ENCODE measurements around the gene ZNF80. TPM values are rescaled to one million over a fixed set of nuclear protein-coding genes. Genes with fewer than 3 reads are reported as not detected.

ZNF80 gene
- total RNA-seq, 4 donors from 2014 or later, result not detected

DNA sequence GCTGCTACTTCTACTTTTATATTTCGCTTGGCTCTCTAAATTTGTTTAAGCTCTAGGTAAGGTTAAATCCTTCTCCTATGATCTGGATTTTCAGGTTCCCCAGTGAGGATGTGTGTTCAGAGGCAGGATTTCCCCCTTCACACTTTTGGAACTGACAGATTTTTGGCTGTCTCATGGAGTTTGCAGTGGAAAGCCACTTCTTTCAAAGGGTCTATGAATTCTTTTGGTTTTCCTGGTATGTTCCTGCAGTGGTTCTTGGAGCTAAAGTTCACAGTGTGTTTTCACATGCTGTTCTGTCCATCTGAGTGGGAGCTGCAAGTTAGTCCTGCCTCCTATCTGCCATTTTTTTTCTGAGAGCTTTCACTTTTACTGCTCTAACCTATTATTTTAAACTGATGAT is 34.9 kb upstream of the ZNF80 start:
- Histone ChIP-seq H3K4me1 (no peaks in the 10 kb centered on the region), H3K27me3 (no peaks in the 10 kb centered on the region), H3K27ac (no peak overlapping the region), H3K4me3 (no peak overlapping the region), H3K9me3 (peaks cover 0 to 23% (median 0%) of the 10 kb centered on the region in 3 donors), H3K36me3 (no peaks in the 10 kb centered on the region)
- WGBS, 2 donors (ENCODE audit: low coverage in 1 of 2), result 83% methylated on average over 1 of the region's 1 CpG
- TF ChIP-seq POLR2A (IDR thresholded peaks at IDR 0.05), result no peak
- no peak for TF ChIP-seq POLR2AphosphoS5 (IDR thresholded peaks at IDR 0.05)
- TF ChIP-seq EP300 (IDR thresholded peaks at IDR 0.05), result no peak
- TF ChIP-seq, protein P1, sequence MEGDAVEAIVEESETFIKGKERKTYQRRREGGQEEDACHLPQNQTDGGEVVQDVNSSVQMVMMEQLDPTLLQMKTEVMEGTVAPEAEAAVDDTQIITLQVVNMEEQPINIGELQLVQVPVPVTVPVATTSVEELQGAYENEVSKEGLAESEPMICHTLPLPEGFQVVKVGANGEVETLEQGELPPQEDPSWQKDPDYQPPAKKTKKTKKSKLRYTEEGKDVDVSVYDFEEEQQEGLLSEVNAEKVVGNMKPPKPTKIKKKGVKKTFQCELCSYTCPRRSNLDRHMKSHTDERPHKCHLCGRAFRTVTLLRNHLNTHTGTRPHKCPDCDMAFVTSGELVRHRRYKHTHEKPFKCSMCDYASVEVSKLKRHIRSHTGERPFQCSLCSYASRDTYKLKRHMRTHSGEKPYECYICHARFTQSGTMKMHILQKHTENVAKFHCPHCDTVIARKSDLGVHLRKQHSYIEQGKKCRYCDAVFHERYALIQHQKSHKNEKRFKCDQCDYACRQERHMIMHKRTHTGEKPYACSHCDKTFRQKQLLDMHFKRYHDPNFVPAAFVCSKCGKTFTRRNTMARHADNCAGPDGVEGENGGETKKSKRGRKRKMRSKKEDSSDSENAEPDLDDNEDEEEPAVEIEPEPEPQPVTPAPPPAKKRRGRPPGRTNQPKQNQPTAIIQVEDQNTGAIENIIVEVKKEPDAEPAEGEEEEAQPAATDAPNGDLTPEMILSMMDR (IDR thresholded peaks at IDR 0.05), result no peak
- no peak for ATAC-seq

DNA sequence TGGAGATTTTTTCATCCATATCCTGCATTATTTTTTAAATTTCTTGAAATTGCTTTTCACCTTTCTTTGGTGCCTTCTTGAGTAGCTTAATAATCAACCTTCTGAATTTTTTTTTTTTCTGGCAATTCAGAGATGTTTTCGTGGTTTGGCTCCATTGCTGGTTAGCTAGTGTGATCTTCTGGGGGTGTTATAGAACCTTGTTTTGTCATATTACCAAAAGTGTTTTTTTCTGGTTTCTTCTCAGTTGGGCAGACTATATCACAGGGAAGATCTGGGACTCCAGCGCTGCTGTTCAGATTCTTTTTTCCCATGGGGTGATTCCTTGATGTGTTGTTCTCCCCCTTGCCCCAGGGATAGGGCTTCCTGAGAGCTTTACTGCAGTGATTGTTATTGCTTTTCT is 32.6 kb upstream of the ZNF80 start:
- no peaks in the 10 kb centered on the region for H3K27me3 ChIP-seq
- WGBS, 2 donors (ENCODE audit: low coverage in 1 of 2), result 83 to 100% methylated on average over 1 to 2 of the region's 2 CpGs
- ATAC-seq, result no peak

DNA sequence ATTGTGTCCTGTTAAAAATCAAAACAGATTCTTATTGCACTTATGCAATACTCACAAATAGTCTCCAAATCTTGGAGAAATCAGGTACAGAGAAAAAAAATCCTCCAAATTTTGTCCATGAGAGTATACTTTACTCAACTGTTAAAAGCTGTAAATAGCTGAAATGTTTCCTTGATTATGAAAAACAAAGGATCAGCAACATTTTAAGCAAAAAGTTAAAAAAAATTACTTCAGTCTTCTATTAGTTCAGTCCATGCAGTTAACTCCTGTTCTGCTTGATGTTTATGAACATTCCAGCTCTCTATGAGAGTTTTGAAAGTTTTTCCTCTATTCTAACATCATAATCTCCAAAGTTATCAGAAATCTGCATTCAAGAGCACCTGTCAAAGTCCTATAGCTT is 22.8 kb upstream of the ZNF80 start:
- no peaks in the 10 kb centered on the region for H3K4me1 ChIP-seq
- H3K4me3 ChIP-seq, result no peak overlapping the region
- no peaks in the 10 kb centered on the region for H3K27me3 ChIP-seq
- no peak for ATAC-seq
- TF ChIP-seq POLR2AphosphoS5 (IDR thresholded peaks at IDR 0.05) (no peak), POLR2A (IDR thresholded peaks at IDR 0.05) (no peak), EP300 (IDR thresholded peaks at IDR 0.05) (no peak)
- TF ChIP-seq, protein P1 (IDR thresholded peaks at IDR 0.05), result no peak
- H3K36me3 ChIP-seq, result no peaks in the 10 kb centered on the region
- no peak overlapping the region for H3K27ac ChIP-seq
- H3K9me3 ChIP-seq, result peaks cover 0 to 7% (median 0%) of the 10 kb centered on the region in 3 donors

More for the DNA sequence above, 32.6 kb upstream of the ZNF80 start:
- Histone ChIP-seq H3K36me3 (no peaks in the 10 kb centered on the region), H3K27ac (no peak overlapping the region), H3K4me1 (no peaks in the 10 kb centered on the region), H3K9me3 (peaks cover 0 to 23% (median 0%) of the 10 kb centered on the region in 3 donors), H3K4me3 (no peak overlapping the region)
- TF ChIP-seq EP300 (IDR thresholded peaks at IDR 0.05) (no peak), POLR2A (IDR thresholded peaks at IDR 0.05) (no peak), POLR2AphosphoS5 (IDR thresholded peaks at IDR 0.05) (no peak)
- TF ChIP-seq, protein P1 (IDR thresholded peaks at IDR 0.05), result no peak

DNA sequence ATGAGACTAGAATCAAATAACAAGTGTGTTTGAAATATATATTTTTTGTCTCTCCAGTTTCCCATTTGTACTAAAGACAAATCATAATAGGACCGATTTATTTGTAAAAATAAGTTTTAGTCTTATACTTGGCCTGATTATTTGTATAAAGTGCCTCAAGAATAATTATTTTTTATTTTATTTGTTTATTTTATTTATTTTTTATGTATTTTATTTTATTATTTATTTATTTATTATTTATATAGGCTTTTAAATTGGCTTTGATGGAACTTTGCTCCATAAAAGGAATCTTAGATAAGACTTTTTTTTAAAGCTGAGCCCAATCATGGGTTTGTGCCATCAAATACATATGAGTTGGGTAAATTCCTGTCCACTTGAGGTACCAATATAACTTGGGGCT is 22.2 kb upstream of the ZNF80 start:
- Histone ChIP-seq H3K4me1 (no peaks in the 10 kb centered on the region), H3K27ac (no peak overlapping the region), H3K4me3 (no peak overlapping the region), H3K9me3 (peaks cover 0 to 7% (median 0%) of the 10 kb centered on the region in 3 donors), H3K27me3 (no peaks in the 10 kb centered on the region), H3K36me3 (no peaks in the 10 kb centered on the region)
- TF ChIP-seq, protein P1 (IDR thresholded peaks at IDR 0.05), result no peak
- TF ChIP-seq POLR2AphosphoS5 (IDR thresholded peaks at IDR 0.05), result no peak
- TF ChIP-seq EP300 (IDR thresholded peaks at IDR 0.05), result no peak
- no peak for TF ChIP-seq POLR2A (IDR thresholded peaks at IDR 0.05)
- no peak for ATAC-seq
- 96 to 100% methylated on average over 1 of the region's 1 CpG for WGBS, 2 donors (ENCODE audit: low coverage in 1 of 2)

DNA sequence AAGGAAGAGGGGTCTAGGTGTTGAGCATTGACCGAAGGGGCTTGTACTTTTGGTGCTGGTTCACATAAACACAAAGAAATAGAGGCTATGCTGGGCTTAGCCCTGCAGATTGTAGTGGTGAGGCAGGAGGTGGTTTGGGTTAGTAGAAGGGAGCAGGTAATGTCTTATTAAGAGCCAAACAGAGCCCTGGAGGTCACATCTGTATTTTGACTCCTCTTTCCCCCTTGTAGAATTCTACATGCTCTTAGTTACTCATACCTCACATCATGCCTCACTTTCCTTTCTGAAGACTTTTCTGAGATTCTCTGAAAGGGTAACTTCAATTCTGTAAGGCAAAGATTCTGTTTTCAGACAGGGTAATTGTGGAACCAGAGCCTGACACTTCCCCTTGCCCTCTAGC is 16.1 kb upstream of the ZNF80 start:
- H3K4me1 ChIP-seq, result no peaks in the 10 kb centered on the region
- no peak overlapping the region for H3K27ac ChIP-seq
- peaks cover 0 to 6% (median 0%) of the 10 kb centered on the region in 3 donors for H3K9me3 ChIP-seq
- TF ChIP-seq POLR2AphosphoS5 (IDR thresholded peaks at IDR 0.05), result no peak
- WGBS, 2 donors (ENCODE audit: low coverage in 1 of 2), result 76 to 78% methylated on average over 1 of the region's 1 CpG
- no peak for ATAC-seq
- no peaks in the 10 kb centered on the region for H3K27me3 ChIP-seq
- no peak overlapping the region for H3K4me3 ChIP-seq
- H3K36me3 ChIP-seq, result no peaks in the 10 kb centered on the region
